ENCODE data around the gene ATP2C2. TPM values are rescaled to one million over a fixed set of nuclear protein-coding genes. Genes with fewer than 3 reads are reported as not detected.
"Not testable (repeated sequence)": the region's sequence is repeated elsewhere in the genome, so short reads cannot be mapped to it uniquely, and the experiment has no call there.

ATP2C2 gene
- total RNA-seq, 2 donors from 2014 or later = not detected

- Mint-ChIP-seq H3K27me3 (peaks cover 9 to 17% of the 10 kb centered on the region in 2 donors), H3K9me3 (no peaks in the 10 kb centered on the region), H3K27ac (no peak overlapping the region), H3K4me3 (no peak overlapping the region), H3K36me3 (no peaks in the 10 kb centered on the region), H3K4me1 (ENCODE audit: low read depth in 2 of 2) (peaks cover 0 to 3% of the 10 kb centered on the region in 2 donors)
- no peak for ATAC-seq
- no peak for DNase-seq (ENCODE audit: low spot score)
Measured at GRCh38 chr16:84416407-84417321, 48.3 kb downstream of the ATP2C2 start.

GRCh38 chr16:84418056-84418849, 49.9 kb downstream of the ATP2C2 start:
- no peak overlapping the region for H3K4me3 Mint-ChIP-seq
- H3K4me1 Mint-ChIP-seq (ENCODE audit: low read depth in 2 of 2) = peaks cover 0 to 3% of the 10 kb centered on the region in 2 donors
- peaks cover 9 to 17% of the 10 kb centered on the region in 2 donors for H3K27me3 Mint-ChIP-seq
- no peaks in the 10 kb centered on the region for H3K9me3 Mint-ChIP-seq
- ATAC-seq (no peak), DNase-seq (ENCODE audit: low spot score) (no peak)
- H3K36me3 Mint-ChIP-seq = no peaks in the 10 kb centered on the region
- no peak overlapping the region for H3K27ac Mint-ChIP-seq

- Mint-ChIP-seq H3K4me1 (ENCODE audit: low read depth in 2 of 2) (peaks cover 0 to 3% of the 10 kb centered on the region in 2 donors), H3K36me3 (no peaks in the 10 kb centered on the region), H3K4me3 (no peak overlapping the region), H3K27ac (no peak overlapping the region), H3K27me3 (peaks cover 9 to 17% of the 10 kb centered on the region in 2 donors), H3K9me3 (no peaks in the 10 kb centered on the region)
- ATAC-seq (no peak), DNase-seq (ENCODE audit: low spot score) (no peak)
Measured at GRCh38 chr16:84419730-84420129, 51.4 kb downstream of the ATP2C2 start.

- H3K4me1 Mint-ChIP-seq (ENCODE audit: low read depth in 2 of 2); H3K36me3 Mint-ChIP-seq; H3K9me3 Mint-ChIP-seq; H3K27ac Mint-ChIP-seq; ATAC-seq; H3K4me3 Mint-ChIP-seq; DNase-seq (ENCODE audit: low spot score): not testable (repeated sequence)
- H3K27me3 Mint-ChIP-seq = peaks cover 7 to 14% of the 10 kb centered on the region in 2 donors
Measured at GRCh38 chr16:84420556-84420955, 52.2 kb downstream of the ATP2C2 start.

DNA sequence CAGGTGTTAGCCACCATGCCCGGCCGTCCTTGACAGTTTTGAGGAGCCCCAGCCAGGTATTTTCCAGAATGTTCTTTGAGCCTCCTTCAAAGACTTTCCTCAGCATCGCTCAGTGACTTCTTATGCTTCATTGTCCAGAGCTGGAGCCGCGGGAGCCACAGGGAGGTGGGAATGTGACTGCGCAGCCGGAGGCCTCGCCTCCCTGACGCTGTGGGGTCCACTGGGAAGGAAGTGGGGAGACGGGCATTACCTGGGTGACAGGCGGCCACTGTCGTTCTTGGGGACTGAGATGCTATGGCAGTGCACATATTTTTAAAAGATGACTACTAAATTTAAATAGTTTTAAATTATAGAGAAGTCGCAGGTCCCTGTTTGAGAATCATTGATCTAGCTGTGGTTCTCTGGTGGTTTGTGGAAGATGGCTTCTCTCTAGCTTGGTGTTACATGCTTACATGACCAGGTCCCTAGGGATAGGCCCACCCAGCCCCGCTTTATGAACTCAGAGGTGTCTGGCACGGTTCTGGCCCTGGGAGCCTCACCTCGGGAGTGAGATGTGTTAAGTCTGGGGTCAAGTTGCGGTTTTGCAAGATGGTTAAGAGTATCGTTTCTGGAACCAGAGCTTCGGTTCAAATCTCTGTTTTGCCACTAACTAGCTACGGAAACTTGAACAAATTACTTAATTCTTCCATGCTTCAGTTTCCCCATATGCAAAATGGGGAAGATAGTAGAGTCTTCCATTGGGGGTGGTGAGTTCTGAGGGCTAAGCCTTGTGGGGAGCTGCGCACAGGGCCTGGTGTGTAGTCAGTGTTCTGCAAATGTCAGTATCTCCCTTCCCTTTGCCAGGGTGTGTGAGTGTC, 53.0 kb downstream of the ATP2C2 start:
- H3K4me3 Mint-ChIP-seq = no peak overlapping the region

DNA sequence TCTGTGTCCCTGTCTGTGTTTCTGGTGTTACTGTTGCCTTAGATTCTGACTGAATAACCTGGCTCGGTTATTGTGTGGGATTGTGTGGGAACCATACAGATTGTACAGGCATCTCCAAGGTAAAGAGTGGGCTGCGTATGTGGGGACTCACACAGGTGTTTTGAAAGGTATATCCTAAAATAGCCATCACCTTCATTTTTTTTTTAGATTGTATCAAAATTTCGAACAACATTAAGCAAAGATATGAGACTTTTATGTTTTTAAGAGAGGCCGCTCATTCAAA, 53.5 kb downstream of the ATP2C2 start:
- Mint-ChIP-seq H3K27ac (no peak overlapping the region), H3K36me3 (no peaks in the 10 kb centered on the region), H3K27me3 (peaks cover 5 to 10% of the 10 kb centered on the region in 2 donors), H3K9me3 (no peaks in the 10 kb centered on the region), H3K4me3 (no peak overlapping the region), H3K4me1 (ENCODE audit: low read depth in 2 of 2) (peaks cover 0 to 3% of the 10 kb centered on the region in 2 donors)
- ATAC-seq (no peak), DNase-seq (ENCODE audit: low spot score) (no peak)

More for the DNA sequence above, 53.0 kb downstream of the ATP2C2 start:
- DNase-seq (ENCODE audit: low spot score) = no peak
- H3K36me3 Mint-ChIP-seq = no peaks in the 10 kb centered on the region
- H3K9me3 Mint-ChIP-seq = no peaks in the 10 kb centered on the region
- no peak for ATAC-seq
- H3K4me1 Mint-ChIP-seq (ENCODE audit: low read depth in 2 of 2) = peaks cover 0 to 3% of the 10 kb centered on the region in 2 donors
- H3K27ac Mint-ChIP-seq = no peak overlapping the region
- peaks cover 7% of the 10 kb centered on the region in 2 donors for H3K27me3 Mint-ChIP-seq

DNA sequence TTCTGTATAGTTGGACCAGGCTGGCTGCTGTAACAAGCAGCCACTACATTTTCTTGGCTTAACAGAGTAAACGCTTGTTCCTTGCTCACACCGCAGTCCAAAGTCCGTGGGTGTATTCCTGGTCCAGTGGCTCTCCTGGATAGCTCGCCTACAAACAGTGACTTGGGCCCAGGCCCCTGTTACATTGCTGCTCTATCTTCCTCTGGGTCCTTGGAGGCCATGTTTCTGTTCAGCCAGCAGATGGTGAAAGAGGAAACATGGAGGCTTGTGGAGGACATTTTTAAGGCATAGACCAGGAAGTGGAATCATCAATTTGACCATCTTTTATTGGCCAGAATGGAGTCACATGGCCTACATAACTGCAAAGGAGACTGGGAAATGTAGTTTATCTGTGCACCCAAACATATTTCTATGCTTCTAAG, 55.1 kb downstream of the ATP2C2 start:
- no peak for DNase-seq (ENCODE audit: low spot score)
- no peaks in the 10 kb centered on the region for H3K9me3 Mint-ChIP-seq
- H3K4me3 Mint-ChIP-seq = no peak overlapping the region
- peaks cover 0 to 3% of the 10 kb centered on the region in 2 donors for H3K4me1 Mint-ChIP-seq (ENCODE audit: low read depth in 2 of 2)
- ATAC-seq = peak; percentile 63 to 70
- H3K27me3 Mint-ChIP-seq = peaks cover 10 to 13% of the 10 kb centered on the region in 2 donors
- no peaks in the 10 kb centered on the region for H3K36me3 Mint-ChIP-seq
- H3K27ac Mint-ChIP-seq = no peak overlapping the region

- Mint-ChIP-seq H3K4me3 (no peak overlapping the region), H3K9me3 (no peaks in the 10 kb centered on the region)
- ATAC-seq = no peak
Measured at GRCh38 chr16:84425696-84426095, 57.4 kb downstream of the ATP2C2 start.

GRCh38 chr16:84426804-84427203, 58.5 kb downstream of the ATP2C2 start:
- Mint-ChIP-seq H3K27me3 (peaks cover 20 to 26% of the 10 kb centered on the region in 2 donors), H3K9me3 (no peaks in the 10 kb centered on the region)

More at GRCh38 chr16:84425696-84426095, 57.4 kb downstream of the ATP2C2 start:
- Mint-ChIP-seq H3K36me3 (no peaks in the 10 kb centered on the region), H3K27me3 (peaks cover 12 to 20% of the 10 kb centered on the region in 2 donors), H3K4me1 (ENCODE audit: low read depth in 2 of 2) (no peaks in the 10 kb centered on the region), H3K27ac (no peak overlapping the region)
- DNase-seq (ENCODE audit: low spot score) = no peak

GRCh38 chr16:84427553-84427952, 59.2 kb downstream of the ATP2C2 start:
- ATAC-seq (no peak), DNase-seq (ENCODE audit: low spot score) (no peak)
- Mint-ChIP-seq H3K4me3 (no peak overlapping the region), H3K9me3 (no peaks in the 10 kb centered on the region), H3K4me1 (ENCODE audit: low read depth in 2 of 2) (no peaks in the 10 kb centered on the region), H3K27ac (no peak overlapping the region), H3K27me3 (peaks cover 20 to 26% of the 10 kb centered on the region in 2 donors), H3K36me3 (no peaks in the 10 kb centered on the region)

More at GRCh38 chr16:84426804-84427203, 58.5 kb downstream of the ATP2C2 start:
- Mint-ChIP-seq H3K4me1 (ENCODE audit: low read depth in 2 of 2) (no peaks in the 10 kb centered on the region), H3K27ac (no peak overlapping the region), H3K36me3 (no peaks in the 10 kb centered on the region), H3K4me3 (no peak overlapping the region)
- no peak for ATAC-seq
- peak; percentile 51 for DNase-seq (ENCODE audit: low spot score)

DNA sequence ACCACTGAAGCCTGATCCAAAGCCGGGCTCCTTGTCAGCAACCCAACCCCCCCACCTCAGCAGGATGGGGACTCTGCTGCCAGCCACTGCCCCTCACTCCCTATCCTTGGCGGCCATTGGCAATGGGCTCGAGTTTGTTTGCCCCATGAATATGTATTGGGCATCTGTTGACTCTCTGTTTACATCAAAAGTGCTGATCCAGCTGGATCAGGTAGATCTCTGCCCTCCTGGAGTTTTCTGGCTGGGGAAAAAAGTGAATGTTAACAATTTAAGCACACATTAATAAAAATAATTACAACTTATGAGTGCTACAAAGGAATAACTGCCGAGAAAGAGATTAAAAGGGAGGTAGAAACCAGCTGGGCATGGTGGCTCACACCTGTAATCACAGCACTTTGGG, 62.5 kb downstream of the ATP2C2 start:
- no peak for DNase-seq (ENCODE audit: low spot score)
- no peaks in the 10 kb centered on the region for H3K4me1 Mint-ChIP-seq (ENCODE audit: low read depth in 2 of 2)
- no peaks in the 10 kb centered on the region for H3K36me3 Mint-ChIP-seq
- H3K27ac Mint-ChIP-seq = no peak overlapping the region
- H3K4me3 Mint-ChIP-seq = no peak overlapping the region
- H3K27me3 Mint-ChIP-seq = peaks cover 20 to 26% of the 10 kb centered on the region in 2 donors
- no peak for ATAC-seq
- H3K9me3 Mint-ChIP-seq = no peaks in the 10 kb centered on the region

DNA sequence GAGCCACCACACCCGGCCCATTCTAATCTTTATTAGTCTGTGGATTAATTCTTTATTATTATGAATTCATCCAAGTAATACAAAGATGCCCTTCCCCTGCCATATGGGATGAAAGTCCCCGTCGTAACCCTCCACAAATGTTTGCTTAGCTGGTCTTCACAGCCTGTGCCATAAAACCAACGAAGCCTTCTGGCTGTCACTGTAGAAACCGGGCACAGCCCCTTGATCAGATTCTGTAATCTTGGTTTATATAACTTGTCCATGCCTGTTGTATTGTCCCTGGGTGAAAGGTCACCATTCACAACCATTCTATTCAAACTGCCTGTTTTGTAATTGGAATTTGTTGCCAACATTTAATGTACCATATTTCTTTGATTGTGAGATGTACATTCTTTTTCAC, 66.5 kb downstream of the ATP2C2 start:
- DNase-seq (ENCODE audit: low spot score) (no peak), ATAC-seq (no peak)
- no peaks in the 10 kb centered on the region for H3K9me3 Mint-ChIP-seq
- no peaks in the 10 kb centered on the region for H3K4me1 Mint-ChIP-seq (ENCODE audit: low read depth in 2 of 2)
- H3K27ac Mint-ChIP-seq = no peak overlapping the region
- H3K4me3 Mint-ChIP-seq = no peak overlapping the region
- peaks cover 9 to 12% of the 10 kb centered on the region in 2 donors for H3K27me3 Mint-ChIP-seq
- no peaks in the 10 kb centered on the region for H3K36me3 Mint-ChIP-seq

DNA sequence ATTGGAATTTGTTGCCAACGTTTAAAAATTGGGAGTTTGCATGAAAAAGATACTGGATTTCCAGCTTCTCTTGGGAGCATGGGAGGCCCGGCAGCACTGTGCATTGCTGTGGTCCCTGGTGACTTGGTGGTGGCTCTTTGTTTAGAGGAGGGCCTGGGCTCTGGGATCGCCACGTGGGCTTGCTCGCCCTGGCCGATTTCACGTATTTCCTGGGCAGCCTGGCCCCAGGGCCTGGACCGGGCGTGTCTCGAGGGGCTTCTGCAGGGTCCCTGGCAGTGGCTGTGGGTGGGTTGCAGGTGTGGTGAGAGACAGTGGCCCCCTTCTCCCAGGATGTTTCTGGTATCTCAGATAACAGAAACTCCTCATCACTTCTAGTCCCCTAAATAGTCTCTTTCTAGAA, 67.9 kb downstream of the ATP2C2 start:
- H3K36me3 Mint-ChIP-seq = no peaks in the 10 kb centered on the region
- H3K27me3 Mint-ChIP-seq = peaks cover 2 to 7% of the 10 kb centered on the region in 2 donors
- no peak overlapping the region for H3K27ac Mint-ChIP-seq
- no peak overlapping the region for H3K4me3 Mint-ChIP-seq
- H3K9me3 Mint-ChIP-seq = no peaks in the 10 kb centered on the region
- DNase-seq (ENCODE audit: low spot score) (no peak), ATAC-seq (no peak)
- H3K4me1 Mint-ChIP-seq (ENCODE audit: low read depth in 2 of 2) = no peaks in the 10 kb centered on the region
